ENCODE measurements around the gene SEC24D.

SEC24D gene

DNA sequence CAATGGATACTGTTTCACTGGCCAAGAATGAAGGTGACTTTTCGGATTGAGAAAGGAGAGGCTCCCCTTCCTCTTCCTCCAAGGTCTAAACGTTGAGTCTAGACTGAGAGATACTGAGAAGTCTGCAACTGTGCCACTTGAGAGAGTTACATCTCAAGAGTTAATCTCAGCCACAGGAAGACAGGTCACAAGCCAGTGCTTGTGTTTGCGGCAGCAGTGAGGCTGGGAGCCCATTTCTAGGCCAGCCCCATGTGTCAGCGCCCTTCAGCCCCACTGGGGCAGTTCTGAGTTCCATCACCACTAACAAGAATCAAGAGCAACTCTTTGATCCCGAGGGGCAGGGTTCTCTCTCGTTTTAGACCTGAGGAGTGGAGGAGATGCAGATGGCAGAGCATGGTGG, 7.3 kb upstream of the SEC24D start:
- no peak for DNase-seq

- no peak for DNase-seq
These were observed 6.1 kb upstream of the SEC24D start for GRCh38 chr4:118842055-118842454.

GRCh38 chr4:118839221-118839927, 3.4 kb upstream of the SEC24D start:
- no peak for DNase-seq

GRCh38 chr4:118837121-118837507, 1.2 kb upstream of the SEC24D start:
- DNase-seq = no peak

DNA sequence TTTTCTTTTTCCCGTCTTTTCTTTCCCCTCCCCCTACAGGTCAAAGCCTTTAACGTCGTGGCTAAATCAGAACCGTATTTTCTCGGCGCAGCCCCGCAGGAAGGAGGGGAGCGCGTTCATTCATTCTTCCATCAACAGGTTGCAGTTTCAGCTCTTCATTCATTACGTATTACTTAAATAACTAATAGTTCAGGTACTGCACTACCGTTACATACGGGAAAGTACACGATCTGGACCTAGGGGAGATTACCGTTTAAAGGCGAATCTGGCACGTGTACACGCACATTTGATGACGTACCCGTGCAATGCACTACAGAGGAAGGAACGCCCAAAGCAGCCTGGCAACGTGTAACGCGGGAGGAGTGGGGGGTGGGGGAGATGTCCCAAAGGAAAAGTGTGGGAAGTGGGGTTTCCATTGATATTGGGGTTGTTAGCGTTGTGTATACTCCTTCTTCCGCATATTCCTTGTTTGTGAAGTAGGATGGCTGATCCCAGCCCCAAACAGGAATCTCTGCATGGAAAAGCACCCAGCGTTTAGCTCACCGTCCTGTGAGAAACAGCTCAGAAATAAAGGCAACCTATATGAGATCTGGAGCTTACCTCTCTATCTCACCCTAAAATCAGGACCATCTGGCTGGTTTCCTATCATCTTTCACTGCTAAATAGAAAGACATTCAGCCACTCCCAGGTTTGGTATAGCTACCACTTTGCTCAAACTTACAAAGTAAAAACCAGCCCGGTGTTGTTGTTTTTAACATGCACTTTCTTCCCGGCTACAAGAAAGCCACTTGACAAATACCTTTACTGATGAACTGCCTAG, 585 bp upstream of the SEC24D start:
- DNase-seq = peak; percentile 25 to 38

DNA sequence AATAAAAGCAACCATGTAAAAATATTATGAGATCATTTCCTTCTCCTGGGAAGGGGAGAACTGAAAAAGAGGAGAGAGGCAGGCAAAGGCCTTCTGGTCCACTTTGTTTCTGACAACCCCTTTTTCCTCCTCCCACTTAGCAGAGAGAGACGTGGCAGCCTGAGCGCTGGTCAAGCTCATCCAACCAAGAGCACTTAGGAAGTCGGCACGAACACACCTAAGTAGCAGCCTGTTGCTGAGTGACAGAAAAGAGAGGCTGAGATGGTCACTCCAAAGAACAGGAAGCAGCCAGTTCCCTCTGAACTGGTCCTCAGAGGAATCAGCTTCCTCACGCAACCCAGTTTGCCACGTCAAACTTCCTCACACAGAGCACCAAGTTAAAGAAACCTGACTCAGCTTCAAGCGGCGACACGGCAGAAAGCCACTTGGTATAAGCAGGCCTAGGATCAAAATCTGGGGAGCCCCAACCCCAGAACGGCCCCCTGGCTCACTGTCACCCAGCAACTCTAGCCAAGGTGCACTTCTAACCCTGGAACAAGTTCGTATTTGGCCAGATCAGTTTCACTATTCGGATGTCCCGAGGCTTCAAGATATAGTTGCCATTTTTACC, 861 bp downstream of the SEC24D start:
- DNase-seq = peak; percentile 28 to 40

GRCh38 chr4:118834070-118834469, 1.9 kb downstream of the SEC24D start:
- DNase-seq = no peak

DNA sequence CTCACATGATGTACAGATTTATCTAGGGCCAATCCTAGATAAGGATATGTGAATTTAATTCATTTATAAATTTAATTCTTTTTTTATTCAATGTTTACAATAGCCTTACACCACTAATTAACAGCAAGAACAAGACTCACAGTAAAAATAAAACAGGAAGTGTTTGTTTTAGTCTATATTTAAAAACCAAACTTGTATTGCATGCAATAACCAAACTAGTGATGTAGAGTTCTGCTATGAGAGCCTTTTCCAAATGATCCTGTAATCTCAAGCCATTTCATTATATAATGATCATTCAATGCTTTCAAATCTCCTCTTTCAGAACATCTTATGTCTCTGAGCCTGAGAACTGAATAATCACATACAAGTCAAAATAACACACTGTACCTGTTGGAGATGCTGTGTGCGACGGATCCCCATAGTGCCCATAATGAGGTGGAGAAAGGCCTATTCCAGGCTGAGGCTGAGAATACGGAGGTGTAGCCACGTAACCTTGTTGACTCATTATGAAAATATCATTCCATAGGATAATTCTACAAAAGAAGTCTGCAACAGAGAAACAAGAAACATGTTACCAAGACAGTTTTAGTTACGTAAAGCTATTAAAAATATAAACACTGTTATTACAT, 2.6 kb downstream of the SEC24D start:
- no peak for DNase-seq

DNA sequence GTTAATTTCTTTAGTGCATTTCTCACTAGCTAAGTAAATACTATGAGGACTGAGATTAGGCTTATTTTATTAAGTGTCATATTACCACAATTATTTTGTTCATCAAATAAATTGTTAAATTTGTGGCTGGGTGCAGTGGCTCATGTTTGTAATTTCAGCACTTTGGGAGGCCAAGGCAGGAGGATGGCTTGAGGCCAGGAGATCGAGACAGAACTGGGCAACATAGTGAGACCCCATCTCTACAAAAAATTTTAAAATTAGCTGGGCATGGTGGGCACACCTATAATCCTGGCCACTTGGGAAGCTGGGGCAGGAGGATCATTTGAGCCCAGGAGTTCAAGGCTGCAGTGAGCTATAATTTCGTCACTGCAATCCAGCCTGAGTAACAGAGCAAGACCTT, 6.8 kb downstream of the SEC24D start:
- DNase-seq = no peak

DNA sequence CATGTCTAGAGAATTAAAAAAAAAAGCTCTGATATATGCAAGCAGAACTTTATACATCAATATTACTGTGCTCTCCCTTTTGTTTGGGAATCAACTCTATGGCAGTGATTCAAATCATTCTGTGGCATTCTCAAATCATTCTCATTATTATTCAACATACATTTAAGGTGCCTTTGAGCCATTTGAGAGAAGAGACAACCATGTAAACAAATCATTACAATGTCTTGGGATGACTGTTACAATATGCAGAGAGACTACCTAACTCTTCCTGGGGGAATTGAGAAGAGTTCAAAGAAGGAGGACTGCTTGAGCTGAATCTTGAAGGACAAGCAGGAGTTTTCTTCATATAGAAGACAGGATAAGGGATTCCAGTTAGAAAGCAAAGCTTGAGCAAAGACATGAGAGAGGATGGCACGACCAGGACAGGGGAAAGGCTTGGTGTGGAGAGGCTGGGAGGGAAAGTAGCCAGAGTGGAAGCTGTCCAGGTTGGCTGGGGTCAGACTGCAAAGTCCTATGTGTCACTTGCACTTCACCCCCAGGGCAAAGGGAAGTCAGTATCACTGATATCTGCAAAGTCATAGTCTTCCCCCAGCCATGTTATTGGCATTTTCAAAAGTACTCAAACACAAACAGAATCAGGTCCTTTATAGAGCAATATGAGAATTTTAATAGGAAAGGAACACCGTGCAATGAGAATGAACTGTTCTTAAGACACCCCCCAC, 9.0 kb downstream of the SEC24D start:
- DNase-seq = no peak

DNA sequence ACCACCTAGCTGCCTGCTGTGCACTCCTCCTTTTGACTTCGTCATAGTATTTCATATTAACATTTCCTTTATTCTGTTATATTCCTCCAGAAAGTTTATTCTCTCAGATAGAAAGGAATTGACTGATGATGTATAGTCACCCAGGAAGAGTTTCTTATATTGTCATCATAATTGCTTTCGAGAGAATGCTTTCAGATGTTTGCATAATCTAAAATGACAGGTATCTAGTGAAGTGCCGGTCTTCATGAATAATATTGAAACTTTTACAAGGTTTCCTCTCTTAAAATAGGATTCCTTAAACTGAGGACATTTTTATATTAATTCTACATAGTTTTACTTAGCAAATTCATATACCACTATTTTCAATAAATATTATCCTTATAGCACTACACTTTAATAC, 10.1 kb downstream of the SEC24D start:
- no peak for DNase-seq

DNA sequence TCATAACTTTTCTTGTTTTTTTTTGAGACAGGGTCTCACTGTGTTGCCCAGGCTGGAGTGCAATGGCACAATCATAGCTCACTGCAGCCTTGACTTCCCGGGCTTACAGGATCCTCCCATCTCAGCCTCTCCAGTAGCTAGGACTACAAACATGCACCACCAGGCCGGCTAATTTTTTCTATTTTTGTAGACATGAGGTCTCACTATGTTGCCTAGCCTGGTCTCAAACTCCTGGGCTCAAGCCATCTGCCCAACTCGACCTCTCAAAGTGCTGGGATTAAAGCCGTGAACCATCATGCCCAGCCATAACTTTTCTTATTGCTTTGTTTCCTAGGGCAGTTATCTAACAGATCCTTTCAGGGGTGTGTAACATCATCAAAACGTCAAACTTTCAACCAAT, 11.8 kb downstream of the SEC24D start:
- no peak for DNase-seq

DNA sequence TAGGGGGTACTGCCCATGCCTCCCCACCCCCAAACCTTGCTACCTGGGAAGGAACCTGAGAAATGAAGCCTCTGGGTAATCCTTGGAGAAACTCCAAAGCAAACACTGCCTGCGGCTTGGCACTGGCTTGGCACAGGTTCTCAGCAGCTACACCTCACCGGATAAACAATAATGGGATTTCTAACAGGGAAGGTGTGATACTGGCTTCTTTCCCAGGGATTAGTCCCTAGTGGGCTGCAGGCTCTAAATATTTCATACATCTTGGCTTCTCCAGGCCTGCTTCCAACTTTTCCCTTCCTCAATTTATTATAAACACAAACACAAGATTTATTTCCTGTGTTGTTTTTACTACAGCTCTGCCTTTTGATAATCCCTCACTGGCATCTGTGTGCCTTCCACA, 12.5 kb downstream of the SEC24D start:
- no peak for DNase-seq

- DNase-seq = no peak
These were observed 14.2 kb downstream of the SEC24D start for GRCh38 chr4:118821590-118822293.

DNA sequence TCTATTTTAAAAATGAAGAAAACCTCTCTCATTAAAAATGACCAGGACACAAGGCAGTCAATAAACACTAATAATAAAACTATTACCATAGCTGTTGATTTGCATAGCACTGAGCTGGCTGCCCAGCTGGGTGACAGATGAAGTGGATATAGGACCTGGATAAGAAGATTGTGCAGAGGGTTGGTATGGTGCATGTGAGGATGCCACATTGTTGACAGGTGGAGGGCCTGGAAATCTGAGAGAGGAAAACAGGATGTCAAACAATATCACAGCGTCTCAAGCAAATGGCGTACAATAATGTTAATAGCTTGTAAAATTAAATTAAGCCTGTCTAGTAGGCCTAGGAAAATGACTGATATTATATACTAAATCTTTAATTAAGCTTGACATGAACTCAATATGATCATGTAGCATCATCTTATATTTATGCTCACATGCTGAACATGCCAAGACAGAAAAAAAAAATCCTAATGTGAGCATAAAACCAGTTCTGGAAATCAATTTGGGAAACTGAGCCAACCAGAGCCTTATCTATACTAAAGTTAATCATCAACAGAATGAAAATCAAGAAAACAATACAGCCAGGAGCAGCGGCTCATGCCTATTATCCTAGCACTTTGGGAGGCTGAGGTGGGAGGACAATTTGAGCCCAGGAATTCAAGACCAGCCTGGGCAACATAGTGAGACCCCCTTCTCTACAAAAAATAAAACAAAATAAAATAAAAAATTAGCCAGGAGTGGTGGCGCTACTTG, 18.6 kb downstream of the SEC24D start:
- no peak for DNase-seq

DNA sequence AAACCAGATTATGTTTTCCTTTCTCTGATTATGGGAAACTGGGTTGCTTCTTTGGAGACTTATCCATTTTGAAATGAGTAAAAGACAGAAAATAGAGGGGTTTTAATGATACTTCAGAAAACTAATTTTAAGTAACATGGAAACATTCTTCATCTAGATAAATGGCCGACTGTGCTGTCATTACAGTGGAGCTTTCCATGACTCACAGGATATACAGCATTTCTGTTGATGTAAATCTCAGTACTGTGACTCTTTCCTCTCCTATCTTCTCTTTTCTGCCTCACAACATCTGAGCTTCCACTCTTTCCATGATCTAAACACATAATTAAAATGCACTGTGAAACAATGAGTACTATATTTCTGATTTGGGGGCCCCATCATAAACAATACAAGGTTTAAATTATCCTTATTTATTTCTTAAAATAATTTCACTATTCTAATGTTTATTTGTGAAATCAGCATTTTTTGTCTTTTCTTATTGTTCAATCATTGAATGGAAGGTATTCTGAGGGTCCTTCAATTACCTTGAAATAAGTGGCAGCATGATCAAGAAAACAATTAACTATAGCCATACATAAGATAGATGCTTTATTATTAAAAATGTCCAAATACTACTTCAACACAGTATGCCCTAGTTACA, 19.3 kb downstream of the SEC24D start:
- DNase-seq = no peak

GRCh38 chr4:118814891-118815290, 21.0 kb downstream of the SEC24D start:
- DNase-seq = no peak

- DNase-seq = no peak
These were observed 21.9 kb downstream of the SEC24D start for GRCh38 chr4:118814058-118814457.

GRCh38 chr4:118813561-118813960, 22.4 kb downstream of the SEC24D start:
- DNase-seq = no peak

- DNase-seq = no peak
These were observed 24.1 kb downstream of the SEC24D start for GRCh38 chr4:118811832-118812231.
